Tongue (tissue), 2 donors: ENCODE results near the gene KLHL20. TPM values are rescaled to one million over a fixed set of nuclear protein-coding genes. Genes with fewer than 3 reads are reported as not detected.

Source experiments
- small RNA-seq: library from RNA; depleted of rRNA; stranded (forward); fragments of <200 nt; gene quantifications from one replicate; pipeline ENCODE3, GENCODE V24; 2014; ENCODE audit warnings: low replicate concordance
- total RNA-seq: library from RNA; depleted of rRNA; stranded (reverse); fragments of >200 nt; gene quantifications from one replicate; pipeline ENCODE4 v1.2.3, GENCODE V29; 2014

The KLHL20 gene
- total RNA-seq, 1 donor from 2014 or later, result 45.5 TPM

Small RNA genes lying within 50 kb of the gene (small RNA-seq; reads per million reads assigned to genes)
- gene BX248409.1 (not detected), gene RF00019 (not detected)

Other genes with a start within 250 kb of the KLHL20 start
- gene PRDX6, start 237.6 kb upstream of the KLHL20 start, total RNA-seq, result 374 TPM
- gene SLC9C2, start 111.9 kb upstream of the KLHL20 start, total RNA-seq, result not detected
- not detected for gene TEX50, start 79.6 kb upstream of the KLHL20 start, total RNA-seq
- 0.72 TPM for gene ANKRD45, start 45.1 kb upstream of the KLHL20 start, total RNA-seq
- 17.6 TPM for gene DARS2, start 109.7 kb downstream of the KLHL20 start, total RNA-seq
- 12.6 TPM for gene CENPL, start 109.9 kb downstream of the KLHL20 start, total RNA-seq
- gene GAS5, start 153.0 kb downstream of the KLHL20 start, total RNA-seq, result 295 TPM
- gene ZBTB37, start 153.4 kb downstream of the KLHL20 start, total RNA-seq, result 16.7 TPM
- not detected for gene SERPINC1, start 202.3 kb downstream of the KLHL20 start, total RNA-seq